ENCODE measurements around the gene GFOD2. TPM values are rescaled to one million over a fixed set of nuclear protein-coding genes. Genes with fewer than 3 reads are reported as not detected.

The GFOD2 gene
- total and polyA plus RNA-seq, 8 donors, result 6.4 to 17.2 (median 9.6) TPM

GRCh38 chr16:67685388-67686112, 33.6 kb downstream of the GFOD2 start:
- Histone ChIP-seq H3K4me3 (no peak overlapping the region), H3K36me3 (no peaks in the 10 kb centered on the region), H3K9me3 (no peaks in the 10 kb centered on the region), H3K27ac (no peak overlapping the region), H3K4me1 (no peaks in the 10 kb centered on the region), H3K27me3 (no peaks in the 10 kb centered on the region)
- no peak for ATAC-seq
- 87 to 90% methylated on average over 17 of the region's 17 CpGs for WGBS, 2 donors
- intact Hi-C loops (cut with DNase I), result no loop called here
- FAIRE-seq, result no peak
- DNase-seq, result no peak
- TF ChIP-seq CTCF (IDR thresholded peaks at IDR 0.05), result no peak

GRCh38 chr16:67683767-67684166, 35.3 kb downstream of the GFOD2 start:
- ATAC-seq, result no peak
- Histone ChIP-seq H3K9me3 (no peaks in the 10 kb centered on the region), H3K4me3 (no peak overlapping the region), H3K36me3 (no peaks in the 10 kb centered on the region), H3K4me1 (no peaks in the 10 kb centered on the region), H3K27me3 (no peaks in the 10 kb centered on the region), H3K27ac (no peak overlapping the region)
- intact Hi-C loops (cut with DNase I), result no loop called here
- no peak for FAIRE-seq
- no peak for DNase-seq
- TF ChIP-seq CTCF (IDR thresholded peaks at IDR 0.05), result no peak
- WGBS, 2 donors, result 96% methylated on average over 4 of the region's 4 CpGs

- Histone ChIP-seq H3K27me3 (no peaks in the 10 kb centered on the region), H3K4me1 (no peaks in the 10 kb centered on the region), H3K36me3 (no peaks in the 10 kb centered on the region), H3K4me3 (no peak overlapping the region), H3K9me3 (no peaks in the 10 kb centered on the region), H3K27ac (no peak overlapping the region)
- FAIRE-seq (no peak), ATAC-seq (no peak), DNase-seq (no peak)
- intact Hi-C loops (cut with DNase I), result loop anchor here in 1 of 3 donors (10.0 kb wide), 1 partner anchor 245 kb away; no protein-coding TSS in a partner anchor
- no peak for TF ChIP-seq CTCF (IDR thresholded peaks at IDR 0.05)
- 83 to 87% methylated on average over 10 of the region's 10 CpGs for WGBS, 2 donors
Measured at GRCh38 chr16:67679935-67680897, 38.9 kb downstream of the GFOD2 start.

- Histone ChIP-seq H3K9me3 (no peaks in the 10 kb centered on the region), H3K4me3 (no peak overlapping the region), H3K27me3 (no peaks in the 10 kb centered on the region), H3K27ac (no peak overlapping the region), H3K36me3 (no peaks in the 10 kb centered on the region), H3K4me1 (peaks cover 1 to 9% (median 5%) of the 10 kb centered on the region in 3 donors)
- intact Hi-C loops (cut with DNase I), result loop anchor here in 1 of 3 donors (10.0 kb wide), 1 partner anchor 246 kb away; no protein-coding TSS in a partner anchor
- TF ChIP-seq CTCF (IDR thresholded peaks at IDR 0.05), result no peak
- DNase-seq (no peak), FAIRE-seq (no peak), ATAC-seq (no peak)
- 89 to 91% methylated on average over 12 of the region's 12 CpGs for WGBS, 2 donors
Measured at GRCh38 chr16:67678354-67679023, 40.6 kb downstream of the GFOD2 start.

Data from pancreas (tissue), 10 donors.